ENCODE measurements around the gene PYHIN1. TPM values are rescaled to one million over a fixed set of nuclear protein-coding genes. Genes with fewer than 3 reads are reported as not detected.

Gene PYHIN1
- total RNA-seq, 1 donor from 2014 or later, result not detected

DNA sequence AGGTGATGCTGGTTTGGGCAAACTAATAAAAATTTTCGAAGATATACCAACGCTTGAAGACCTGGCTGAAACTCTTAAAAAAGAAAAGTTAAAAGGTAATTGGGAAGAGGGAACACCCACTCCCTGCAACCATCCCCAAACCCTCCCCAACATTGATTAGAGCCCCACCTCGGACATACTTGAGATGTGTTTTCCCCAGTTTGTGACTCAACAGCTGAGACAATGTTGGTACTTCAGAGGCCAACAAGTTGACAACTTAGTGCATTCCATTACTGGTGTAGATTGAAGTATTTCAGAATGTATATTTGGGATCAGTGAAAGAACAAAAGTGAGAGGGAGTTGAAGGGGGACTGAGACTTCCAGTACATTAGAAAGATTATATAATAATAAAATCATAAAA is 83.5 kb downstream of the PYHIN1 start:
- no peaks in the 10 kb centered on the region for H3K27me3 ChIP-seq (ENCODE audit: control insufficient read depth, insufficient read depth, low read length)
- peaks cover 18% of the 10 kb centered on the region for H3K36me3 ChIP-seq (ENCODE audit: control insufficient read depth, insufficient read depth, low read length)
- TF ChIP-seq, protein P1, sequence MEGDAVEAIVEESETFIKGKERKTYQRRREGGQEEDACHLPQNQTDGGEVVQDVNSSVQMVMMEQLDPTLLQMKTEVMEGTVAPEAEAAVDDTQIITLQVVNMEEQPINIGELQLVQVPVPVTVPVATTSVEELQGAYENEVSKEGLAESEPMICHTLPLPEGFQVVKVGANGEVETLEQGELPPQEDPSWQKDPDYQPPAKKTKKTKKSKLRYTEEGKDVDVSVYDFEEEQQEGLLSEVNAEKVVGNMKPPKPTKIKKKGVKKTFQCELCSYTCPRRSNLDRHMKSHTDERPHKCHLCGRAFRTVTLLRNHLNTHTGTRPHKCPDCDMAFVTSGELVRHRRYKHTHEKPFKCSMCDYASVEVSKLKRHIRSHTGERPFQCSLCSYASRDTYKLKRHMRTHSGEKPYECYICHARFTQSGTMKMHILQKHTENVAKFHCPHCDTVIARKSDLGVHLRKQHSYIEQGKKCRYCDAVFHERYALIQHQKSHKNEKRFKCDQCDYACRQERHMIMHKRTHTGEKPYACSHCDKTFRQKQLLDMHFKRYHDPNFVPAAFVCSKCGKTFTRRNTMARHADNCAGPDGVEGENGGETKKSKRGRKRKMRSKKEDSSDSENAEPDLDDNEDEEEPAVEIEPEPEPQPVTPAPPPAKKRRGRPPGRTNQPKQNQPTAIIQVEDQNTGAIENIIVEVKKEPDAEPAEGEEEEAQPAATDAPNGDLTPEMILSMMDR (IDR thresholded peaks at IDR 0.05; ENCODE audit: insufficient read depth, low read length, severe bottlenecking), result no peak
- peak; percentile 42 for DNase-seq (ENCODE audit: low read depth)
- FAIRE-seq, result no peak
- H3K4me3 ChIP-seq (ENCODE audit: low read depth, low read length), result no peak overlapping the region

DNA sequence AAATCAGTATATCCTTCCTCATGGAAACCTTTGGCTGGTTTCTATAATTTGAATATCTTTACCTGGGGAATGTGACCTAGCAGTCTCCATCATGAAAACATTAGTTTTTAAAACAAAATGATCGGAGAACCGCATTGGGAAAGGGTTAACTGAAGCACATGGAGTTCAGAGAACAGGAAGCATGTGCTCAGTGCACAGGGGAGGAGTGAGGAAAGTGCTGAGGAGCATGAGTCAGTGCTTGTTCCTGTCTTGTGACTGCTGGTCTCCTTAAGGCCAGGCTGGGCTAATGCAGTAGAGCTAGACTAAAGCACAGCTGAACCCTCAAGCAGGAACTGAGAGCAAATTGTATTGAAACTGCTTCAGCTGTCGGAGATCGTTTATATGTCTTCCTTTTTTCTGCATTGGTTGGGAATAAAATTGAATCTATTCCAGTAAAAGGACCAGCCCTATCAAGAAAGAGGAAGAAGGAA is 84.1 kb downstream of the PYHIN1 start:
- Histone ChIP-seq H3K4me3 (ENCODE audit: low read depth, low read length) (no peak overlapping the region), H3K27me3 (ENCODE audit: control insufficient read depth, insufficient read depth, low read length) (no peaks in the 10 kb centered on the region), H3K36me3 (ENCODE audit: control insufficient read depth, insufficient read depth, low read length) (peaks cover 19% of the 10 kb centered on the region)
- DNase-seq (ENCODE audit: low read depth), result peak; percentile 93
- peak; percentile 62 for FAIRE-seq
- TF ChIP-seq, protein P1 (IDR thresholded peaks at IDR 0.05; ENCODE audit: insufficient read depth, low read length, severe bottlenecking), result no peak

DNA sequence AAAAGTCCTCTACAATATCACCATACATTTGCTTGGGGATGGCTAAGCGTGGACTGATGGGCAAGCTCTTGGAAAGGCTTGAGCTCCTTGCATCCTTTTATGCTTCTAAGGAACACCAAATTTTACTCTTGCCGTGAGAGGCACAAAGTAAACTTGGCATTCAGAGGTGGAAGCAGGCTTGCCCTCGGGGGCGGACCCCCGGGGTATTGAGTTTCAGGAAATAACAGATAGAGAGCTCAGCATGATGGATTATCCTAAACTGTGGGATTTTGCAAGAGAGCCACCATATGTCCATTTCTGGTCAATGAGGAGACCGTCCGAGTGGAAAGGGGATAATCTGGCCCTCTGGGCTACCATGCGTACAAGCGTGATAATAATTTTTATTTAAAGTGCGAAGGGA is 92.4 kb downstream of the PYHIN1 start:
- H3K36me3 ChIP-seq (ENCODE audit: control insufficient read depth, insufficient read depth, low read length), result peaks cover 2% of the 10 kb centered on the region
- TF ChIP-seq, protein P1 (IDR thresholded peaks at IDR 0.05; ENCODE audit: insufficient read depth, low read length, severe bottlenecking), result no peak
- DNase-seq (ENCODE audit: low read depth) (no peak), FAIRE-seq (no peak)
- no peaks in the 10 kb centered on the region for H3K27me3 ChIP-seq (ENCODE audit: control insufficient read depth, insufficient read depth, low read length)
- no peak overlapping the region for H3K4me3 ChIP-seq (ENCODE audit: low read depth, low read length)

DNA sequence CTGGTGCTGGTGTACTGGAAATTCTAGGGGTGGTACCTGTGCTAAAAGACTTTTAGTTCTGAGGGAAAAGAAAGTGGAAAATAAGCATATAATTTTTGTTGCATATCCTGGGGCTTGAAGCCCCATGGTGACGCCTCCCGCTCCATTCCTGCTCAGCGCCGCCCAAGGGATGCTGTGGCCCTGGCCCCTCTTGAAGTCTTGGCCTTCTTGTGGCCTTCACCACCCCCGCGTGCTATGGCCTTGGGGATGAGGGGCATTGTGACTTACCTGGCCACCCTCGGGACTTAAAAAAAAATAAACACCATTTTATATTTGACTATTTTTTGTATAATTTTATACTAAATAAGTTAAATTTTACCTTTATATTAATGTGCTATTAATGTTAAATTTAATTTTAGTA is 93.7 kb downstream of the PYHIN1 start:
- Histone ChIP-seq H3K4me3 (ENCODE audit: low read depth, low read length) (no peak overlapping the region), H3K27me3 (ENCODE audit: control insufficient read depth, insufficient read depth, low read length) (no peaks in the 10 kb centered on the region), H3K36me3 (ENCODE audit: control insufficient read depth, insufficient read depth, low read length) (no peaks in the 10 kb centered on the region)
- TF ChIP-seq, protein P1 (IDR thresholded peaks at IDR 0.05; ENCODE audit: insufficient read depth, low read length, severe bottlenecking), result no peak
- no peak for DNase-seq (ENCODE audit: low read depth)
- no peak for FAIRE-seq

Other genes with a start within 250 kb of the PYHIN1 start
- not detected in 2 replicates for gene SPTA1, start 244.8 kb upstream of the PYHIN1 start, total RNA-seq
- not detected in 2 replicates for gene OR6K2, start 230.9 kb upstream of the PYHIN1 start, total RNA-seq
- gene OR6K3, start 210.8 kb upstream of the PYHIN1 start, total RNA-seq, result not detected in 2 replicates
- gene OR6K6, start 176.8 kb upstream of the PYHIN1 start, total RNA-seq, result not detected in 2 replicates
- not detected in 2 replicates for gene OR6N1, start 159.4 kb upstream of the PYHIN1 start, total RNA-seq
- gene OR6N2, start 150.3 kb upstream of the PYHIN1 start, total RNA-seq, result not detected in 2 replicates
- gene MNDA, start 100.2 kb upstream of the PYHIN1 start, total RNA-seq, result not detected in 2 replicates
- gene IFI16, start 78.4 kb downstream of the PYHIN1 start, total RNA-seq, result 34.0 and 54.7 TPM in 2 replicates
- gene AIM2, start 145.2 kb downstream of the PYHIN1 start, total RNA-seq, result not detected in 2 replicates
- gene CADM3, start 240.1 kb downstream of the PYHIN1 start, total RNA-seq, result not detected in 2 replicates